HepG2 (cell line): ENCODE measurements around the gene ABAT. TPM values are rescaled to one million over a fixed set of nuclear protein-coding genes. Genes with fewer than 3 reads are reported as not detected.

Source experiments
- CBX1 ChIP-seq: IDR thresholded peaks from one replicate; pipeline ENCODE4 v1.6.1; 2016; ENCODE audit warnings: antibody characterized with exemption, low read depth
- CBX2 ChIP-seq, 2 experiments: fragments of 200-600 bp in 1 of 2; sonication (generic); formaldehyde crosslinking in 1 of 2; IDR thresholded peaks; 2 replicates each; pipeline versions ENCODE4 v1.7.0 to v1.8.1; 2018 to 2022; ENCODE audit warnings: low read depth in 2 of 2, low read length in 1 of 2, mild to moderate bottlenecking in 1 of 2, missing genetic modification reagents in 1 of 2
- FIP1L1 ChIP-seq: fragments of 200-400 bp; formaldehyde crosslinking; IDR thresholded peaks from 2 replicates; pipeline ENCODE4 v1.6.1; 2018; ENCODE audit warnings: low read depth, mild to moderate bottlenecking, low read length, moderate library complexity, borderline replicate concordance; ENCODE audit not compliant: insufficient read depth
- KLF11 ChIP-seq: IDR thresholded peaks from 2 replicates; pipeline ENCODE4 v1.6.1; 2016; ENCODE audit warnings: missing compliant biosample characterization
- ONECUT2 ChIP-seq: sonication (generic); formaldehyde crosslinking; IDR thresholded peaks from 2 replicates; pipeline ENCODE4 v1.4.0; 2020; ENCODE audit warnings: missing genetic modification reagents
- PBX3 ChIP-seq: sonication (generic); formaldehyde crosslinking; IDR thresholded peaks from 2 replicates; pipeline ENCODE4 v1.8.1; 2023; ENCODE audit warnings: missing genetic modification reagents, inconsistent platforms, borderline replicate concordance
- ZBTB40 ChIP-seq, 2 experiments: fragments of 450-650 bp in 1 of 2; sonication (generic) in 1 of 2; formaldehyde crosslinking in 1 of 2; IDR thresholded peaks; 2 replicates each; pipeline versions ENCODE4 v1.6.1 to v1.8.0; 2016 to 2022; ENCODE audit warnings: antibody characterized with exemption in 1 of 2, mild to moderate bottlenecking in 1 of 2, missing genetic modification reagents in 1 of 2
- ZNF430 ChIP-seq: sonication (generic); formaldehyde crosslinking; IDR thresholded peaks from 2 replicates; pipeline ENCODE4 v1.9.0; 2021; ENCODE audit warnings: mild to moderate bottlenecking, missing genetic modification reagents
- polyA plus RNA-seq, 8 experiments: library from polyadenylated mRNA; depleted of rRNA in 3 of 8; stranded (reverse) in 7 of 8; unstranded in 1 of 8; fragments of >200 nt; fragmentation: Illumina TruSeq in 4 of 8; extraction: Trizol in 4 of 8; gene quantifications; 2 replicates each; pipeline versions ENCODE4 v1.2.1 to v1.2.3, GENCODE V29; 2011 to 2016; ENCODE audit warnings: low read depth in 4 of 8, missing spikeins in 1 of 8, mixed read lengths in 1 of 8; ENCODE audit not compliant: insufficient read depth in 1 of 8
- total RNA-seq, 5 experiments: library from RNA; depleted of rRNA; stranded (reverse); fragments of >200 nt; fragmentation: Illumina TruSeq; extraction: Trizol; gene quantifications; 2 replicates each; pipeline ENCODE4 v1.2.3, GENCODE V29; 2016; ENCODE audit warnings: low read depth in 1 of 5
- TF ChIP-seq, protein P1 (sequence below): sonication (generic); formaldehyde crosslinking; IDR thresholded peaks from 2 replicates; pipeline ENCODE4 v1.4.0; 2020; ENCODE audit warnings: mild to moderate bottlenecking, missing genetic modification reagents
- TF ChIP-seq, protein P2 (sequence below): sonication (generic); formaldehyde crosslinking; IDR thresholded peaks from 2 replicates; pipeline ENCODE4 v1.5.0; 2020; ENCODE audit warnings: mild to moderate bottlenecking, missing genetic modification reagents
- TF ChIP-seq, protein P3 (sequence below): sonication (generic); formaldehyde crosslinking; IDR thresholded peaks from 2 replicates; pipeline ENCODE4 v1.9.0; 2021; ENCODE audit warnings: missing genetic modification reagents, borderline replicate concordance

The ABAT gene
- total and polyA plus RNA-seq, 2 of the 13 experiments (the other 11 are each of a cell fraction or from before 2014, with no cell fraction given), result 47.6 to 97.3 TPM

GRCh38 chr16:8788578-8789172 is 114.3 kb downstream of the ABAT start (continued):
- TF ChIP-seq, protein P1, sequence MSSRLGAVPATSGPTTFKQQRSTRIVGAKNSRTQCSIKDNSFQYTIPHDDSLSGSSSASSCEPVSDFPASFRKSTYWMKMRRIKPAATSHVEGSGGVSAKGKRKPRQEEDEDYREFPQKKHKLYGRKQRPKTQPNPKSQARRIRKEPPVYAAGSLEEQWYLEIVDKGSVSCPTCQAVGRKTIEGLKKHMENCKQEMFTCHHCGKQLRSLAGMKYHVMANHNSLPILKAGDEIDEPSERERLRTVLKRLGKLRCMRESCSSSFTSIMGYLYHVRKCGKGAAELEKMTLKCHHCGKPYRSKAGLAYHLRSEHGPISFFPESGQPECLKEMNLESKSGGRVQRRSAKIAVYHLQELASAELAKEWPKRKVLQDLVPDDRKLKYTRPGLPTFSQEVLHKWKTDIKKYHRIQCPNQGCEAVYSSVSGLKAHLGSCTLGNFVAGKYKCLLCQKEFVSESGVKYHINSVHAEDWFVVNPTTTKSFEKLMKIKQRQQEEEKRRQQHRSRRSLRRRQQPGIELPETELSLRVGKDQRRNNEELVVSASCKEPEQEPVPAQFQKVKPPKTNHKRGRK (CRISPR knock-in tag), result no peak
- TF ChIP-seq FIP1L1 (no peak), CBX2 (IDR thresholded peaks at IDR 0.05; ENCODE audit: low read depth, low read length) (no peak), CBX2 (CRISPR knock-in tag; IDR thresholded peaks at IDR 0.05; ENCODE audit: low read depth) (no peak), ZNF430 (CRISPR knock-in tag) (no peak), CBX1 (no peak), ONECUT2 (CRISPR knock-in tag) (no peak), ZBTB40 (IDR thresholded peaks at IDR 0.05) (no peak), ZBTB40 (CRISPR knock-in tag; IDR thresholded peaks at IDR 0.05) (no peak), KLF11 (no peak), PBX3 (CRISPR knock-in tag) (no peak)
- TF ChIP-seq, protein P2, sequence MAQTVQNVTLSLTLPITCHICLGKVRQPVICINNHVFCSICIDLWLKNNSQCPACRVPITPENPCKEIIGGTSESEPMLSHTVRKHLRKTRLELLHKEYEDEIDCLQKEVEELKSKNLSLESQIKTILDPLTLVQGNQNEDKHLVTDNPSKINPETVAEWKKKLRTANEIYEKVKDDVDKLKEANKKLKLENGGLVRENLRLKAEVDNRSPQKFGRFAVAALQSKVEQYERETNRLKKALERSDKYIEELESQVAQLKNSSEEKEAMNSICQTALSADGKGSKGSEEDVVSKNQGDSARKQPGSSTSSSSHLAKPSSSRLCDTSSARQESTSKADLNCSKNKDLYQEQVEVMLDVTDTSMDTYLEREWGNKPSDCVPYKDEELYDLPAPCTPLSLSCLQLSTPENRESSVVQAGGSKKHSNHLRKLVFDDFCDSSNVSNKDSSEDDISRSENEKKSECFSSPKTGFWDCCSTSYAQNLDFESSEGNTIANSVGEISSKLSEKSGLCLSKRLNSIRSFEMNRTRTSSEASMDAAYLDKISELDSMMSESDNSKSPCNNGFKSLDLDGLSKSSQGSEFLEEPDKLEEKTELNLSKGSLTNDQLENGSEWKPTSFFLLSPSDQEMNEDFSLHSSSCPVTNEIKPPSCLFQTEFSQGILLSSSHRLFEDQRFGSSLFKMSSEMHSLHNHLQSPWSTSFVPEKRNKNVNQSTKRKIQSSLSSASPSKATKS (CRISPR knock-in tag), result no peak
- TF ChIP-seq, protein P3, sequence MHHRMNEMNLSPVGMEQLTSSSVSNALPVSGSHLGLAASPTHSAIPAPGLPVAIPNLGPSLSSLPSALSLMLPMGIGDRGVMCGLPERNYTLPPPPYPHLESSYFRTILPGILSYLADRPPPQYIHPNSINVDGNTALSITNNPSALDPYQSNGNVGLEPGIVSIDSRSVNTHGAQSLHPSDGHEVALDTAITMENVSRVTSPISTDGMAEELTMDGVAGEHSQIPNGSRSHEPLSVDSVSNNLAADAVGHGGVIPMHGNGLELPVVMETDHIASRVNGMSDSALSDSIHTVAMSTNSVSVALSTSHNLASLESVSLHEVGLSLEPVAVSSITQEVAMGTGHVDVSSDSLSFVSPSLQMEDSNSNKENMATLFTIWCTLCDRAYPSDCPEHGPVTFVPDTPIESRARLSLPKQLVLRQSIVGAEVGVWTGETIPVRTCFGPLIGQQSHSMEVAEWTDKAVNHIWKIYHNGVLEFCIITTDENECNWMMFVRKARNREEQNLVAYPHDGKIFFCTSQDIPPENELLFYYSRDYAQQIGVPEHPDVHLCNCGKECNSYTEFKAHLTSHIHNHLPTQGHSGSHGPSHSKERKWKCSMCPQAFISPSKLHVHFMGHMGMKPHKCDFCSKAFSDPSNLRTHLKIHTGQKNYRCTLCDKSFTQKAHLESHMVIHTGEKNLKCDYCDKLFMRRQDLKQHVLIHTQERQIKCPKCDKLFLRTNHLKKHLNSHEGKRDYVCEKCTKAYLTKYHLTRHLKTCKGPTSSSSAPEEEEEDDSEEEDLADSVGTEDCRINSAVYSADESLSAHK (CRISPR knock-in tag), result no peak
